RKO (cell line): ENCODE data around the gene PTGS2.
"Not testable (repeated sequence)": the region's sequence is repeated elsewhere in the genome, so short reads cannot be mapped to it uniquely, and the experiment has no call there.

ENCODE experiments used
- DNase-seq: peaks from one replicate; pipeline ENCODE4 v3.0.0-alpha.2; 2016; ENCODE audit warnings: low spot score

The PTGS2 gene

DNA sequence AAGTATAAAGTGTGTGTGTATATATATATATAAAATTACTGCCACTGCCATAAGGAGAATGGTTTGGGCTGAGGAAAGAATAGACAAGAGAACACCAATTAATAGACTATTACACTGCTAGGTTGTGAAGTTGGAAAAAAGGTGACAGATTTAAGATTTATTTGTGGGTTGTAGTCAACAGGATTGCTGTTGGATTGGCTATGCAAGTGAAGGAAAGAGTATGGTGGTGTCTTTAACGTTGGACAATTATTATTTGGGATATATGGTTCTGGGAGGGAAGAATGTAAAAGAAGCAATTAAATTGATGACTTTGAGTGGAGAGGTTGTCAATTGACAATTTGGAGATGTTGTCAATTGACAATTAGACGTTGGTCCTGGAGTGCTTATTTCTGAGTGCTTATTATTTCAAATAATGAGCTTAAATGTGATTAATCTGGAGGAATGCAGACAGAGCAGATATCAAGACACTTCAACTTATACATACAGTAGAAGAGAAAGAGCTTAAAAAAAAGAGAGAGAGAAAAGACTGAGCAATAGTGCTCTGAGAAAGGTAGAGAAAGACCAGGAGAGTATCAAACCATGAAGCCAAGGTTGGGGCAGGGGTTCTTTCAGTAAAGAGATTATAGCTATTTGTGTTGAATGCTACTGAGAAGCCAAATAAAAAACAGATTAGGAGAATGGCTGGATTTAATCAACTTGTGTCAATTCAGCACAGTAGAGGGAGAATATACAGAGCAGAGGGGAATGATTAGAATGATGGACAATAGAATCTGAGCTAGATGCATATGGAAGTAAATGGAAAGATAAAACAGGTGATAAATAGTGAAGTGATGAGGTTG, 9.7 kb downstream of the PTGS2 start:
- no peak for DNase-seq

DNA sequence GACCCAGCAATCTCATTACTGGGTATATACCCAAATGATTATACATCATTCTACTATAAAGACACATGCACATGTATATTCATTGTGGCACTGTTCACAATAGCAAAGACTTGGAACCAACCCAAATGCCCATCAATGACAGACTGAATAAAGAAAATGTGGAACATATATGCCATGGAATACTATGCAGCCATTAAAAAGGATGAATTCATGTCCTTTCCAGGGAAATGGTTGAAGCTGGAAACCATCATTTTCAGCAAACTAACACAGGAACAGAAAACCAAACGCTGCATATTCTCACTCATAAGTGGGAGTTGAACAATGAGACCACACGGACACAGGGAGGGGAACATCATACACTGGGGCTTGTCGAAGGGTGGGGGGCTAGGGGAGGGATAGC, 10.4 kb downstream of the PTGS2 start:
- not testable (repeated sequence) for DNase-seq

DNA sequence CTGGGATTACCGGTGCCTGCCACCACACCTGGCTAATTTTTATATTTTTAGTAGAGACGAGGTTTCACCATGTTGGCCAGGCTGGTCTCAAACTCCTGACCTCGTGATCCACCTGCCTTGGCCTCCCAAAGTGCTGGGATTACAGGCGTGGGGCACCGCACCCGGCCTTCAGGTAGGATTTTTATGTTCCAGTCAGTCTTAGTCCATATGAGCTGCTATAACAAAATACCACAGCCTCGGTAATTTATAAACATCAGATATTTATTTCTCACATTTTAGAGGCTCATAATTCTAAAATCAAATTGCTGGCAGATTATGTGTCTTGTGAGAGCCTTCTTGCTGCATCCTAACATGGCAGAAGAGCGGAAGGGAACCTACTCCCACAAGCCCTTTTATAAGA, 16.0 kb downstream of the PTGS2 start:
- DNase-seq: not testable (repeated sequence)

DNA sequence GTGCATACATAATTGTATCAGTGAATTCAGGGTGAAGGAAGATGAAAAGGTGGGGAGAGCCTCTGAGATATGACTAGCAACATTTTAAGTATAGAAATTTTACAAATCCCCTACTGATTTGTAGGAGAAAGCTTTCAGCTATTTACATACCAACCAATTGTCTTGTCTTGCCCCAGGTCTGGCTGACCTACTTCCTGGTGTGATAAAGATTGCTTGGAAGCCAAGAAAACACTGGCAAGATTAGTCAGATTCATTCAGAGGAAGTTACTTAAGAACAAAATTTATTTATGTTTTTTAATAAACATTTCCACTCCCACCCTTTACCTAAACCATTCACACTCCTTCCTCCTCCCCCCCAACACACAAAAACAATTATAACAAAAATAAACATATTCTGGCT, 17.5 kb downstream of the PTGS2 start:
- no peak for DNase-seq

DNA sequence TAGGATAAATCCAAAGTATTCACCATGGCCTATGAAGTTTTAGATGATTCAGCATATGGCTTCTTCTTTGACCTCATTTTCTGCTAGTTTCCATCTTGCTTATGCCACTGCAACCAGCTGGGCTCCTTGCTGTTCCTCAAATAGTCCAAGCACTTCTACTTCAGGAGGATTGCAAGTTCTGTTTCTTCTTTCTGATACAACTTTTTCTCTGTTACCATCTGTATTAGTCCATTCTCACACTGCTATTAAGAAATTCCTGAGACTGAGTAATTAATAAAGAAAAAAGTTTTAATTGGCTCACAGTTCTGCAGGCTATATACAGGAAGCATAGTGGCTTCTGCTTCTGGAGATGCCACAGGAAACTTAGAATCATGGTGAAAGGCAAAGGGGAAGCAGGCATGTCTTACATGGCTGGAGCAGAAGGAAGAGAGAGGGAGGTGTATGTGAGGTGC, 20.3 kb downstream of the PTGS2 start:
- DNase-seq: no peak

DNA sequence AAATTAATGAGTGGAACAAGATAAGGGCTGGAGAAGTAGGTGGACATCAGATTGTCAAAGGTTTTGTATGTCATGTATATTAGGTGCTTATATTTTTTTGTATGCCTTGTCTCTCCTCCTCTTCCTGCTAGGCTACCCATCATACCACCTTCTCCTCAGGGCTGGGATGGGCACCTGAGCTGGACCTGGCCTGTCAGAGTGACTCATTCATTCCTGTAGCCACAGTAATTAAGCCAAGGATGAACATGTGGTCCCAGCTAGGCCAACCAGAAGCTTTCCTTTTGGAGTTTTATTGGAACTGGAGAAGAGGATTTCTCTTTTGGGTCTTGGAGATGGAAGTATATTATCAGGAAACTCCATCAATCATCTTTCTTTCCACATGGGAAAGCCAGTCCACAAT, 21.2 kb downstream of the PTGS2 start:
- DNase-seq: no peak

DNA sequence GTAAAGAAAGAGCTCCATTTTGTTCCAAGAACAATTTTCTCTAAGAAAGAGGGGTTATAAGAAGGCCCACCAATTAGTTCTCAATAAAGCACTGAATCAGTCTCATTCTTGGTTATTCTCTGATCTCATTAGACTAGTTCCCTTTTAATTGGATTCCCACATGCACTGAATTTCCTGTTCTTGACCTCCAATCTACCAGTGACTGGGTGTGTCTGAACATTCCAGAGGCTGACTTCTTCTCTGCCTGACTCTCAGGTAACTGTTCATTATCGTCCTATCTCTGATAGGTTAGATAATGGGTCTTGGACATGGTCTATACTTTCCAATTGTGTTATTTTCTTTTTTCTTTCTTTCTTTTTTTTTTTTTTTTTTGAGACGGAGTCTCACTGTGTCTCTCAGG, 22.7 kb downstream of the PTGS2 start:
- DNase-seq: no peak

DNA sequence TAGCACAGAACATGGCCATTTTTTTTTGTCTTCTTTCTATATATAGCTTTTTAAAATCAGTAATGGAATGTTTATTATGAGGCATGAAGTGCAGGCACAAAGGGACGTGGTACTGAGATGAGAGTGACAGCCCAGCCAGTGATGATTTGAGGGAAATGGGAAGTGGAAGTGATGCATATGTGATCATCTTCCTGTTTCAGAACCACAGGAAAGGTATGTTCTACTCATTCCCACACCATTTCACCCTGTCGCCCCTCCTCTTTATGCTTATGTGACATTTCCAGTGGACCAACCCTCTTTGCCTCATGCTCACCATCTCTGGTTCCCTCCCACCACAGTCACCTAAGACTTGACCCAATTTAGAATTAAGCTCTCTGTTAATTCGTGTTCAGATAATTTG, 24.3 kb downstream of the PTGS2 start:
- DNase-seq: peak; percentile 30

DNA sequence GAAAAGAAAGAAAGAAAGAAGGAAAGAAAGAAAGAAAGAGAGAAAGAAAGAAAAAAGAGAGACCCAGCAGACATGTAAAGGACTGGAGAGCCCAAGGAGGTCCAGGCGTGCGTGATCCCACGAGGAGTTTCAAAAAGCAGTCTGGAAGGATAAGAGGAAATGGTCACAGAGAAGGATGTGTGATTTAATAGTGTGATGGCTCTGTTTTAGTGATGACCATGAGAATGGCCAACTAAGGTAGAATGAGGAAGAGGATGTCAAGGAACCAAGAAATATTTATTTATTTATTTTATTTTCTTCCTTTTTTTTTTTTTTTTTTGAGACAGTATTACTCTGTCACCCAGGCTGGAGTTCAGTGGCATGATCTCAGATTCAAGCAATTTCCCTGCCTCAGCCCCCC, 25.5 kb downstream of the PTGS2 start:
- DNase-seq: no peak

DNA sequence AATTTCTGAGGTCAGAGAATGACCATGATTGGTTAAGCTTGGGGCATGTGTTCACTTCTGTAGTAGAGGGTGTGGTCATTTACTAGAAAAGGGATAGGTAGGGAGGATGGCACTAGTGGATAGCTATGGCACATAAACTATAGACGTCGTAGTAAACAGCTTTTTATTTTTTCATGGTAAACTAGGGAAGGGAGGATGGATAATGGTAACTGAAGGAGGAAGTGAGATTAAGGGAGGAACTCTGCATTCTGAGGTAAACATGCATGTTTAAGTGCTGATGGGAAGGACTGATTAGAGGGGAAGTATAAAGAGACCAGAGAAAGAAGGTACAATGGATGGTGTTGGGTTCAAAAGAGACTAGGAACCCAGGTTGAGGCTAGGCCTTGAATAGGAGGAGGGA, 26.9 kb downstream of the PTGS2 start:
- DNase-seq: no peak

DNA sequence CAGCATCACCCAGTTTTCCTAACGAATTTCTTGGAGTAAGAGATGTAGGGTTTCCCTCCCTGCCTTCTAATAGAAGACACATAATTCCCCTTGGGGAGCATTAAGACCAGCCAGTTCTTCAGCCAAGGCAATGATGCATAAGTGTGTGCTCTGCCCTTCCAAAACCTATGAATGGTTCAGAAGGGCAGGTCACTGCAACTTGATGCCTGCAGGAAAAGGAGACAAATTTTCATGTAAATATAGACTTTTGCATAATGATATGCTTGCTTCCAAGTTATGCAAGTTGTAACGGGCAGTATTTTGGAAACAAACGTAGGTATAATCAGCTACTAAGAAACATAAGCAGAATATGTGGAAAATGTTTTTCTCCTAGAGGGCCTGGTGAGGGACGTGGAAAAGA, 31.6 kb downstream of the PTGS2 start:
- DNase-seq: no peak

DNA sequence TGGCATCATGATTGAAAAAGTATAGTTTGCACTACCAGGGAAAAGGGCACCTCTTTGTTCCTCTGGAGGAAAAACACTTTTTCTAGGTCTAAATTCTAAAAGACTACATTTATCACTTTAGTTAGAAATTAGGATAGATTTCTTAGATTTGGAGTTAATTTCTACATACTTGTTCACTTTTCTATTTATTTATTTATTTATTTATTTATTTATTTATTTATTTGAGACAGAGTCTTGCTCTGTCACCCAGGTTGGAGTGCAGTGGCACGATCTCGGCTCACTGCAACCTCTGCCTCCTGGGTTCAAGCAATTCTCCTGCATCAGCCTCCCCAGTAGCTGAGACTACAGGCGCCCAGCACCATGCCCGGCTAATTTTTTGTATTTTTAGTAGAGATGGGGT, 32.2 kb downstream of the PTGS2 start:
- DNase-seq: not testable (repeated sequence)

DNA sequence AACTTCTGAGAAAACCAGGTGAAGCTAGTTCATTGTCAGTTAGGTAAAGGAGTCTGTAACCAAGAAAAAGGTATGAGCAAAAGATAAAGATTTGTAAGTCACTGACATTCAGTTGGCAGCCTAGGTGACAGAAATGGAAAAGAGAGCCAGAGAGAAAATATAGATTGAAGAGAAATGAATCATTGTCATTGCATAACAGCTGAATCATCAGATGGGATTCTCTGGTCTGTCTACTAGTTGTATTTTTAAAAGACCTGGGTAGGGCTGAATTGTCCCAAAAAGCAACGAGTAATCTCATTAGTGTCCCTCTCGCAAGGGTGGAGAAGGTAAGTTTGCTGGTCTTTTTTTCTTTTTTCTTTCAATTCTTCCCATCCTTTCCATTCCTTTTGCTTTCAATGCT, 36.6 kb downstream of the PTGS2 start:
- DNase-seq: peak; percentile 15

DNA sequence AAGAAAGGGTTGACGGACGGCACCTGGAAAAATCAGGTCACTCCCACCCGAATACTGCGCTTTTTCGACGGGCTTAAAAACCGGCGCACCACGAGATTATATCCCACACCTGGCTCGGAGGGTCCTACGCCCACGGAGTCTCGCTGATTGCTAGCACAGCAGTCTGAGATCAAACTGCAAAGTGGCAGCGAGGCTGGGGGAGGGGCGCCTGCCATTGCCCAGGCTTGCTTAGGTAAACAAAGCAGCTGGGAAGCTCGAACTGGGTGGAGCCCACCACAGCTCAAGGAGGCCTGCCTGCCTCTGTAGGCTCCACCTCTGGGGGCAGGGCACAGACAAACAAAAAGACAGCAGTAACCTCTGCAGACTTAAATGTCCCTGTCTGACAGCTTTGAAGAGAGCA, 42.7 kb downstream of the PTGS2 start:
- DNase-seq: not testable (repeated sequence)

DNA sequence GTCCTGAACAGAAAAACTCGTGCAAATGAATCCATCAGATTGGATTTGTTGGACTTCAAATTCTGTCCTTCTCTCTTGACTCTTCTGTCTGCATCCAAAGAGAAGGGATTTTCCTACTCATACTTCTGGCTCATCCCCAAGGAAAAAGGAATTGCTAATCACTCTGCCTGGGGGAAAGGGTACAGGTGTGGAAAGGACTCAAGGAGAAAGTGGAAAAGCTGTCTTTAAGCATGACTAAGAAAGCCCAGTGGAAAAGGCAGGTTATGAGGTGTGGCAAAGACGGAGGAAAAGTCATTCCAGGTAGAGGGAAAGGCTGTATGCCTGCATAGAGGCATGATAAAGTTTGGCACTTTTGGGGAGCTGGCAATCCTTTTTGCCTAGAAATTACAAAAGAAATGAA, 43.4 kb downstream of the PTGS2 start:
- DNase-seq: no peak

DNA sequence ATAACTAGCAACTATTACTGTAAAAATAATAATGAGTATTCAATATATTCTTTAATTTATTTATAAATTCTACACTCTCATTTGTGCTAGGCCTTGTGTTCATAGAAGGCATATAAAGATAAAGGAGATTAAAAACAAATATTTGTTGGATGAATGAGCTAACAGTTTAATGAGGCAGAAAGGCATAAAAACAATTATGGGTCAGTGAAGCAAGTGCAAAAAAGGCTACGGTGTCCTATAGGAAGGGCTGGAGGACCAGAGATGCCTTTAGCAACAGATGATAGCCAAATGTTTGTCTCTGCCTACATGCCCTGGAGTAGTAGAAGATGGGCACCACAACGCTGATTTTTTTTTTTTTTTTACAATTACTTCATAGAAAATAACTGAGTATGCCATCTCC, 45.7 kb downstream of the PTGS2 start:
- no peak for DNase-seq

DNA sequence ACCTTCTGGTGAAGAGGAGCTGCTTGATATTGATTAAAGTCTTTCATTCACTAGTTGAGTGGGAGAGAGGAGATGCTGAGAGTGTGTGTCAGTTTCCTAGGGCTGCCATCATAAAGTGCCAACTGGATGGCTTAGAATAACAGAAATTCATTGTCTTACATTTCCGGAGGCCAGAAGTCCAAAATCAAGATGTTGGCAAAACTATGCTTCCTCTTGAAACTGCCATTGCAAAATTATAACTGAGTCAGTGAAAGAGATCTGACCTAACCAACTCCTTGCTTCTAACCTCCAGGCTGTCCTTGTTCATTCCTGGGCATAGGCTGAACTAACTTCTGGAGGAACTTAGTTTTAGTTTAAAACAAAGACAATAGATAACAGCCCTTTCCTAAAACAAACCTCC, 47.1 kb downstream of the PTGS2 start:
- no peak for DNase-seq

DNA sequence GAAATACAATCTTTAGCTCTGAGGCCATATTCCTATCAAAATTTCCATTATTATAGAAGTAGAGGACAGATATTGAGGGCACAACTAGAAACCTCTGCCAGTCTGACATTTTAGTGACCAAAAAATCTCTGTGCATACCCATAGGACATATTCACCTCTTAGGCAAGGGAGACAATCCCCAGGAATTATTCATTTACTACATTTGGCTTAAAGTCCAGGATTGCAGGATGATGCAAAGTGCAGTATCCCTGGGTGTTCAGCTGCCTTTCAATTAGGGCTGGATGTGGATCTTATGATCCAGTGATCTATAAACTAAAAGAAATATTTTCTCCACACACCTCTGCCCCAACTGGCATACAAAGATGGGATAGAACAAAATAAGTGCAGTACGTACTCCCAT, 50.9 kb downstream of the PTGS2 start:
- no peak for DNase-seq

DNA sequence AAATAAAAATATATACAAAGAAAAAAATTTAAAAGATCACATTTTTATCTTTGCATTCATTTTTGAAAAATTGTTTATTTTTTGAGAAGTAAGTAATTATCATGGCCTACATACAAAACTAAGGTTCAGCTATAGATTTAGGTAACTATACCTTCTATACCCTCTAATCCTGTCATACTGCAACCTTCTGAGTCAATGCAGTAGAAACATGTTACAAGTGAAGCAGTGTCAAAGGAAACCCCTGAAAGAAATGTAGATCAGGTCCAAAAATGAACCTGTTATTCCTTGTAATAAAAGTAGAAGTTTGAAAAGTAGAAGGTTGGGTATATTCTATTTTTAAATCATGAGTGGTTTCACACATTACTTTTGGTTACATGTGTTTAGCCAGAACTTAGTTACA, 51.3 kb downstream of the PTGS2 start:
- DNase-seq: no peak

DNA sequence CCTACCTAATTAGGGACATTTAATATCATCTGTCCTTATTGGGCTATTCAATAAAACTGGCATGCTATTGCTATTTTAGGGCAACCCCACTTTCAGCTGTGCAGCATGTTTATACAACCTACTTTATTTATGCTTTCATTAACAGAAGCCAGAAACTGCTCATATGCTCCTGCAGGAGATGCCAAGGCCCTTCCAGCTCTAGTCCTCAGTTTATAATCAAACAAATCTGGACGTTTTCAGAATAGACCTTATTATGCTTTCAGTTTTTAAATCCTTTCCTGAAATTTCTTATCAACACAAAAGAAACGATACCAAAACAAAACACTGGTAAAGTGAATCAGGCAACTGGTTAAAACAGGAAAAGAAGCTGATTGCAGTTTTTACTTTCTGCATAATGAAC, 53.2 kb downstream of the PTGS2 start:
- DNase-seq: no peak

DNA sequence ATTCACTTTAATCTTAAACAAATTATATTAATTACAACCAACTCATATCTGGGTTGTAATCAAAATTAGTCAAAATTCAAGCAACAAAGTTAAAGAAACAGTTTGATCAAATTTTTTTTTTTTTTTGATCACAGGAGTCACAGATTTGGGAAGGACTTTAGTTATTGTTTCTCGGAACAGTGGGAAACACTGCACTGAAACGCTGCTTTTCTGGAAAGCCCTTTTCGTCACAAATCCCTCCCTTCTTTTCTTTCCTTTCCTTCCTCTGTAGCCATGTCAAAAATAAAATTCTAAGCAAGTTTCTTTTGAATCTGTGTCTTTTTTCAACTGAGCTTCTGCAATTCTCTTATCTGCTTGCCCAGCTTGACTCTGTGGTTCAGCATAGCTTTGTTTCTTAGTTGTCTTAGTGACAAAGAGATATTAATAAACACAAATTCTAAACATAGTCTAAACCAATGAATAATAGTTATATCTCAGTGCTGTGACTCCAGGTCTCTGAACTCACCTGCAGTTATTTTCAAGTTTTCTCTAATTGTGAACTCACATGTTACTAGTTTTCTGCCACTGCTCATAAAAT, 53.8 kb downstream of the PTGS2 start:
- no peak for DNase-seq

DNA sequence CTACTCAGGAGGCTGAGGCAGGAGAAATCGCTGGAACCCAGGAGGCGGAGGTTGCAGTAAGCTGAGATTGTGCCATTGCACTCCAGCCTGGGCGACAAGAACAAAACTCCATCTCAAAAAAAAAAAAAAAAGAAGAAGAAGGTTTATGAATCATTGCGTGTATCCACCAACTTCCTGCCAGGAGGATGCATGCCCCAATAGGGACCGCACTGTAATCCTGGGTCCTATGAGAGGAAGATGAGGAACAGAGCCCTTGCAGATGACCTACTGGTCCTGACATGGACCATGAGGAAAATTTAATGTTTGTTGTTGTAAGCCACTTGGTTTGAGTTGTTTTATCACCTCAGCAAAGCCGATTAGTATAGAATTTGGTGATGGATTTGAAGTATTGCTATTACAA, 56.7 kb downstream of the PTGS2 start:
- DNase-seq: no peak
